ENCODE measurements around the gene WNK1.
"Not testable (repeated sequence)": the region's sequence is repeated elsewhere in the genome, so short reads cannot be mapped to it uniquely, and the experiment has no call there.

Gene WNK1

DNA sequence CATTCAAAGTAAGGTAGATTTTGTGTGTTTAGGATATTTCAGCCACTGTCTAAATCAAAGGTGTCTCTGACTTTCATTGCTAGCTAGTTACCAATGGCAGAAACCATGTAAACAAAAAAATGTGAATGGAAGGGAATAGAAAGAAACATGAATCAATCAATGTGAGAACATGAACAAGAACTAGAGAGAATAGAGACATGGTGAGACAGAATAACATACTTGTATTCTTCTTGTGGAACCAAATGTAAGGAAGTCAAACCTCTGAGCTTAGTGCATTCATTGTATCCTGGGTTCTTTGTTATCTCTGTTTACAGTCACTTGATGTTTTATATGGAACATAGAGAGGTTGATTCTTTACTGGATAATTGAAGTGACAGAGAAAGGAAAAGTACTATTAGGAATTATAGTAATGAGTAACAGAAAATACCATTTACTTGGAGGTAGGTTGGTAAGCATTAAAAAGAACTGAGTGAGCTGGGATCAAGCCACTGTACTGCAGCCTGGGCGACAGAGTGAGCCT is 2.6 kb upstream of the WNK1 start:
- DNase-seq, result no peak

DNA sequence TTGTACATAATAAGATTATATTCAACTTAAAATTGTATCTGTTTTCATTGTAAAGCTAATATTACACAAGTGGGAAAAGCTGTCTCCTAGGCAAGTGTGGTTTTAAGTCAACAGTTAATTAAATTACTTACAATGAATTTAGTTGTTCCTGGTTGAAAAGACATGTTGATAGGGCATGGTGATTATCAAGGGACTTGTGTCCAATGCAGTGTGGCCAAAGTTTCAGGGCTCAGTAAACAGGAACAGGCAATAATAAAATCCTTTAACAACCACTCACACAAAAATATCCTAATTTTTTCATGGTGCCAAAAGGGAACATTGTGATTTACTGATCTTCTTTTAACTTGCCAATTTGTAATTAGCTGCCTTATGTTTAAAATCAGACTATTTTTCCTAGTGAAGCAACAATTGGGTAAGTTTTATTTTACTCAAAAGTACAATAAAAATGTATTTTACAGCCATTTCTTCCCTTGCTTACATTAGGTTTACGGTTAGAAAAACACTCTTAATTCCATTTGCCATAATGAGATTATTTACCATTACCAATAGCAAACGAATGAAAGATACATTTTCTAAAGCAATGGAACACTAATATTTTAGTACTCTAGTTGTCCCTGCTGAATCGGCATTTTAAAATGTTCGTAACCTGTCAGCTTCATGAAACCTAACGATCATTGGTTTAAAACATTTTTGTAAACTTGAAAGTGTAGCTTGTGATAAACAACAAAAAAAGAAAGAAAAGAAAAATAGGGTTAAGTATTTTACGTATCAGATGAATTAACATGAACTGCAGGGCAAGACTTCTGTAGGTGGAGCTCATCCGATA is 1.8 kb upstream of the WNK1 start:
- no peak for DNase-seq

DNA sequence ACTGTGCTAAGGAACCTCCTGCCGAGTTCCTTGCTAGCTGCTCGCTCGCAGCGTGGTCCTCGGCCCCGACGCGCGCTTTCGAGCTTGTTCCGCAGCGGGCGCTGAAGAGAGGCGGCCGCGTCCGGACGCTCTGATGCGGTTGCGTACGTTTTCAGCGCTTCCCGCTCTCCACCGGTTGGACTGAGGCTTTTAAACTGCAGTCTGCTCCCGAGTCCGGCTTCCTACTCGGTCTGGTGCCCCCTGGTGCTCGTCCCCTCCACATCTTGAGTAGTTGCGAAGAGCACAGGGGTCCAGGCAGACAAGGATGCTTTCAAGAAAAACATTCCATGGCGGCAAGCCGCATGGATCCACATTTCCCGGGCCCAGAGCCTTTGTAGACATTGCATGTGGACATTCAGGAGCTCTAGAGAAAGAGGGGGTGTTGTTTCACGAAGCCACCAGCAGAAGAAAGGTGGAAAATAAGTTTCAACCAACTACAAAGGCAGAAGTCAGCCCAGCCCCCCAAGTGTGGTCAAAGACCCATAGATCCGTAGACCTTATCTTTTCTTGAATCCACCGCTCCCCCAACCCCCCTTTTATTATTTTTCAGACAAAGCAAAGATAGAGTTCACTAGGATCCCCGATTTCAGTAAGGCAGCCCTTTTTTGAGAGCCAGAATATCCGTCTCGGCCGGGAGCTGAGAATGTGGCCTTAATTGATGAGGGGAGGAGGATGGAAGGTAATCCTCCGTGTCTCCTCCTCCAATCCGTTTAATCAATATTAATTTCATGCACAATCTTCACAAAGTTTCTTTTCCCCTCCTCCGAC is 984 bp upstream of the WNK1 start:
- DNase-seq, result peak; percentile 82

DNA sequence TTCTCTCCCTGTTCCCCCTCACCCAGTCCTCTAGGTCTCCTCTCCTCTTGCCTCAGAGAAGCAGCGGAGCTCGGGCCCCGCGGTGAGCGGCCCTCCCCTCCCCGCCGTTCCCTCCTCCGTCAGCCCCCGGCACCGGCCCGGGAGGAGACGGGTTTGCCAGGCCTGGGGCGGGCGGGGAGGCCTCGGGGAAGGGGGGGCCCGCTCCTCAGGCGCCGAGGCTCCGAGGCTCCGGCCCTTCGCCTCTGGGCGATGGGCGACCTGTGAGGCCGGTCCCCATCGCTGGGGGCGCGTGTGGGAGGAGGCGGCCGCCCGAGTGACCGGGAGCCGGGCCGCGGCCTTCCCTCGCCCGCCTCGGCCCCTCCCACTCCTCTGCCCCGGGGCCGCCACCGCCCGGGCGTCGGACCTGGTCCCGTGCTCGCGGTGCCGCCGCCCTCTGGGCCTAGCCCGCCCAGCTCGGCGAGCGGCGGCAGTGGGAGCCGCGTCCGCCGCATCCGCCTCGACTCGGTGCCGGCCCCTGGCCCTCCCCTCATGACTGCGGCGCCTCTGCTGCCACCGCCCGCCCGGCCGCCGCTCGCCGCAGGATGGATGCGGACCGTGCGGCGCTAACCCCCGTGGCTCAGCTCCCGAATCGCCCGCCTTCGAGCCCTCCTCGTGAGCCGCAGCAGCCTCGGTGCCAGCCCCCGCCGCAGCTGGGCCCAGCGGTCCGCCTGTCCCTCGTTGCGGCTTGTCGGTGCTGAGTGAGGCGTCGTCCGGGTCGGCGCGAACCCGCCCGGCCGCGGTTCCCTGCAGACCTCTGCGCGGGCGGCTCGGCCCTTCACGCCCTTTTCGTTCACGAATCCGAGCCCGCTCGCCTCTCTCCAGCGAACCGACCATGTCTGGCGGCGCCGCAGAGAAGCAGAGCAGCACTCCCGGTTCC is 574 bp downstream of the WNK1 start:
- peak; percentile 39 for DNase-seq

DNA sequence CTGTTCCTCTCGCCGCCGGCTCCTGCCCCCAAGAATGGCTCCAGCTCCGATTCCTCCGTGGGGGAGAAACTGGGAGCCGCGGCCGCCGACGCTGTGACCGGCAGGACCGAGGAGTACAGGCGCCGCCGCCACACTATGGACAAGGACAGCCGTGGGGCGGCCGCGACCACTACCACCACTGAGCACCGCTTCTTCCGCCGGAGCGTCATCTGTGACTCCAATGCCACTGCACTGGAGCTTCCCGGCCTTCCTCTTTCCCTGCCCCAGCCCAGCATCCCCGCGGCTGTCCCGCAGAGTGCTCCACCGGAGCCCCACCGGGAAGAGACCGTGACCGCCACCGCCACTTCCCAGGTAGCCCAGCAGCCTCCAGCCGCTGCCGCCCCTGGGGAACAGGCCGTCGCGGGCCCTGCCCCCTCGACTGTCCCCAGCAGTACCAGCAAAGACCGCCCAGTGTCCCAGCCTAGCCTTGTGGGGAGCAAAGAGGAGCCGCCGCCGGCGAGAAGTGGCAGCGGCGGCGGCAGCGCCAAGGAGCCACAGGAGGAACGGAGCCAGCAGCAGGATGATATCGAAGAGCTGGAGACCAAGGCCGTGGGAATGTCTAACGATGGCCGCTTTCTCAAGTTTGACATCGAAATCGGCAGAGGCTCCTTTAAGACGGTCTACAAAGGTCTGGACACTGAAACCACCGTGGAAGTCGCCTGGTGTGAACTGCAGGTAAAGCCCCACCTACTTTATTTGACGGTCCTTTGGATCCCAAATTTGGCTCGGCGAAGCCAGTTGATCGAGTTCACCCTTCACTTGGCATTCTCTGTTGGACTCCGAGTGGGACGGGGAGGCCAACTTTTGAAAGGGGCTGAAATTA is 1.5 kb downstream of the WNK1 start:
- DNase-seq, result peak; percentile 61

DNA sequence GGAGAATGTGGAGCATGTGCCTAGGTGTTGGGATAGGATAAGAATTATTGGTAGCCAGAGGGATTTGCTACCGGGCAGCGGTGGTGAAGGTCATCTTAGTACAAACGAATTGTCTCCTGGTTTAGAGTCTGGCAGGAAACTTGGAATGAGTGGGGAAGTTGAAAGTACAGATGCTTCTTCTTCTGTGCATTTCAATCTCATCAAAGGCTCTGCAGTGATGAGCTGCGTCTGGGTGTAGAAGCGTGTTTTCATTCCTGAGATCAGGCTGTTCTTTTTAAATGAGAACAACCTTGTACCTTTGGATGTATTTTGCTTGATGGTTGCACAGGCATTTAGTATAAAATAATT is 2.1 kb downstream of the WNK1 start:
- DNase-seq, result no peak

DNA sequence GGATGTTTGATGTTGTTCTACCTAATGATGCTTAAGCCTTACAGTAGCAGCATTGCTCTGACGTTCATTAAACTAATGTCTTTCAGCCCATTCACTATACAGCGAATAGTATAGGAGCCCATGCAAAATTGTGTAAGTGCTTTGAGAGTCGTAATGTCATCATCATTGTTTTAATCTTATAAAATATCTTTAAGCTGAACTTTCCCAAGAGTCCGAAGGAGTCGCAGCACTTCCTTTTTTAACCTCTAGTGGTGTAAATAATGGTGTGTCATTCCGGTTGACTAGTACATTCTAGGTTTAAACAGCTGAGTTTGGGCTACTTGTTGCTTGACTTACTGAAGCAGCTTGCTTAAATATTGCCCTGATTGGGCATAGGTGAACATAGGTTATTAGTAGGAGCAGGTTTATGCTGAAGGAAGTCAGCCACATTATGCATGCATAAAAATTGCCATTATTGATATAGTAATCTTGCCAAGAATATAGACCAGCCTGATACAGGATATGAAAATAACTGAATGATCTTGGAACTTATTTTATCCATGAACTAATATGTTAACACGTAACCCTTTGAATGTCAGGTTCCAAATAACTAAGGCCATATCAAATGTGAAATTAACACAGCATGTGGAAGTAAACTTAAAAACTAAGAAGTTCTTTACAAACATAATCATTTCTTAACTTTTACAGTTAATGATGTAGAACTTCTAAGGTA is 2.6 kb downstream of the WNK1 start:
- DNase-seq, result no peak

DNA sequence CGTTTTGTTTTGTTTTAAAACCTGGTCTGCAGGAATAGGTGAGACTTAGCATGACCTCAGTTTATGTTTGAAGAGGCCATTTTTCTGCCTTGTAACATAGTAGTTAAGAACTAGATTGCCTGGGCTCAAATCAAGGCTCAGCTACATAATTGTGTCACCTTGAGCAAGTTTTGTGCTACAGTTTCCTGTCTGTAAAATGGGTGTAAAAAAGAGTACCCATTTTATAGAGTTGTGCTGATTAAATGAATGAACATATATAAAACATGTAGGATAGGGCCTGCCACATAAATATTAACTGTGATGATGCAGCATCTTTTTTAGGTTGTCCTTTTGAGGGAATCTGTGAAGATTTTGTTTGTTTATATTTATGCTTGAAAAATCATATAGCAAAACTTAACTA is 7.2 kb downstream of the WNK1 start:
- DNase-seq, result no peak

DNA sequence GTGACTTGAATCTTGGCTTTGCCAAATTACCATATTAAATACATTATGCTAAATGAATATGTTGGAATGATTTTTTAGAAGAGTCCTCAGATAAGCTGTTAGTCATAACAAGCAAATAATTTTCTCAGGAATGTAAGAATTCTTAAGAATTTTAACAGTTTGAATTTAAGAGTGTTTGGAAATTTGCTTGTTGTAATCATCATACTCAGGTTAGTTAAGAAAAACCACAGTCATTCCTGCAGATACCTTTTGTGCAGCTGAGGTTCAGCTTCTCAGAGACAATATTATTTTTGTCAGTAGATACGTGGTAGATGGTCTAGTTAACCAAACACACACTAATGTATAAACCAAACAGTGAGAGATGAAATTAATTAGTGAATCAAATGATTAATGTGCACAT is 8.9 kb downstream of the WNK1 start:
- no peak for DNase-seq

DNA sequence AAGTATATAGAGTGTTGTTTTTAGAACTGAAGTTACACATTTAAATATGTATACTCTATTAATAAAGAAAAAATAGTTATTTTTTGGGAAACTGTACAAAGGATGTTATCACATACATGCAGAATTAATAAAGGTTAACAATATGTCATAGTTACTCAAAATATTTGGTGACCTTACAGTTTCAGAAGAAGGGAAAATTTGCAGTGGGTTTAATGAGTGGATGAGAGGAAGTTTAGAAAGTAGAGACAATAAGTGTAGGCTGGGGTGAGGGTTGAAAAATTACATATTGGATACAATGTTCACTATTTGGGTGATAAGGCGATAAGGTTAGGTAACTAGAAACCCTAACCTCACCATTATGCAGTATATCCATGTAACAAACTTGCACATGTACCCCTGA is 13.5 kb downstream of the WNK1 start:
- DNase-seq, result no peak

DNA sequence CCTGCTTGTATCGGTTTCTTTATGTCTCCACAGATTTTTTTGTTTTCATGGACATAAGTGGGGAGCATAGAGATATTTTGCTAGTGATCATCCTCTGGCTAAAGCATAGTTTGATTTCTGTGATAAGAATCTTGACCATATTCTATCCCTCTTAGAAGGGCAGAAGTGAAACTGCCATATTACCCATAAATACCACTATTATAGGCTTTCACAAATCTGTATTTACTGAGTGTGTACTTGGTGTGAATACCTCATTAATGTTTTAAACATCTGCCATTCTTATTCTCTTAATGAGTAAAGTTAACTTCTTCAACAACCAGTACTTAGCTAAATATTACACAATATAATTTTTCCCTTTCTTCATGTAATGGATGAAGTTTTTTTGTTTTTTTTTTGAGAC is 16.1 kb downstream of the WNK1 start:
- no peak for DNase-seq

DNA sequence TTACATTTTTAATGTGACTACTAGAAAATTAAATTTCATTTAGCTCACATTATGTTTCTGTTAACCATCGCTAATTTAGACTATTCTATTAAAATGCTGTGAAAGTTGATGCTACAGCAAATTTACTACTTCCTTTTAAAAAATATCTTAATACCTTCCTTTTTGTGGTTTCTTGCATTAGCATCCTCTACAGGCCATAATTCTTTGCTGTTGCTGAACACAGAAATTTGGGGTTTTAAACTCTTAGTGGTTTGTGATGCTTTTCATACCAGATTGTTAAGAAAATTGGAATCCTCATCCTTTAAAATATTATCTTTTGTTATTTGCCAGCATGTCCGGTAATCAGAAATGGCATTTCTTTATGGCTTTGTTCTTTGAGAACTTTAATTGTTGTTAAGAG is 18.1 kb downstream of the WNK1 start:
- DNase-seq, result no peak

DNA sequence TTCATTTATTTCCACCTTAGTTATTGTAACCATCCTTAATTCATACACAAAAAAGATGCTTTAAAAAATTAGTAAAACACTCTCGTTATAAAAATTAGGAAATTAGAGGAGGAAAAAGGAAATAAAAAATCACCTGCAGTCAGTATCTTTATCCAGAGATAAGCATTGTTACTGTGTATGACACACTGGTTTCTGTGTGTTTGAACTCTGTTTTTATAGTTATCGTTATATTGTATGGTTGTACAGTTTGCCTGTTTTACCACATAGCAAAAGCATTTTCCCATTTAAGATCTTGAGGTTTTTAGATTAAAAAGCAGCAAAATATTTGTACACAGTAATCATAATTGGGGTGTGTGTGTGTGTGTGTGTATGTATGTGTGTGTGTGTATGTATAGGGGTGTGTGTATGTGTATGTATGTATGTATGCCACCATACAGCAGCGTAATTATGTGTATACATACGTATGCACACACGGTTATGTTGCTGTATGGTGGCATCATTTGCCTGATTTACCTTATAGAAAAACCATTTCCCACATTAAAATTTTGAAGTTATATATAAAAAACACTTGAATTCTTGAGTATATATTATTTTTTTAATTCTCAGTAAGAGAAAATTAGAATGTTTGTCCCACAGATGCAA is 19.8 kb downstream of the WNK1 start:
- no peak for DNase-seq

DNA sequence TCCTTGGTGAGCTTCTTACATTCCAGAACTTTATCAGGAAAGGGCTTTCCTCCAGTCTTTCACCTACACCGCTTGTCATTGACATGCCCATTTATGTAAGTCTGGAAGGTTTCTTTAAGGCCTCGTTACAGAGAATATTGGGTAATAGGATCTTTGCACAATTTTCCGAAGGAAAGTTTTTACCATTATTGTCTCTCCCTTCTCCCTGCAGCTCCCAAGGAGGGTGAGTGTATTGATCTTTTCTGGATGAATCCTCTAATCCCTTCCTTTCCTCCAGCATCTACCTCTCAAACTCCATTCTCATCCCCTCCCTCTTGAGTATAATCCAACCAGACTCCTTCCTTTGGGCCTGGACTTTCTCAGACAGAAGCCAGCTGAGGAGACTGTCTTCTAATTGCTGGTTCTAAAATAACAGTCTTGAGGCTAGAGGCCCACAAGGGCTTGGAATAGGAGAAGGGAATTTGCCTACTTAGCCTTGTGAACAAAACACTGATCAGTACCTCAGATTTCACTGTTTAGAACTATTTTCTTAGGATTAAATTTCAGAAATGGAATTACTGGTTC is 21.8 kb downstream of the WNK1 start:
- DNase-seq, result no peak

DNA sequence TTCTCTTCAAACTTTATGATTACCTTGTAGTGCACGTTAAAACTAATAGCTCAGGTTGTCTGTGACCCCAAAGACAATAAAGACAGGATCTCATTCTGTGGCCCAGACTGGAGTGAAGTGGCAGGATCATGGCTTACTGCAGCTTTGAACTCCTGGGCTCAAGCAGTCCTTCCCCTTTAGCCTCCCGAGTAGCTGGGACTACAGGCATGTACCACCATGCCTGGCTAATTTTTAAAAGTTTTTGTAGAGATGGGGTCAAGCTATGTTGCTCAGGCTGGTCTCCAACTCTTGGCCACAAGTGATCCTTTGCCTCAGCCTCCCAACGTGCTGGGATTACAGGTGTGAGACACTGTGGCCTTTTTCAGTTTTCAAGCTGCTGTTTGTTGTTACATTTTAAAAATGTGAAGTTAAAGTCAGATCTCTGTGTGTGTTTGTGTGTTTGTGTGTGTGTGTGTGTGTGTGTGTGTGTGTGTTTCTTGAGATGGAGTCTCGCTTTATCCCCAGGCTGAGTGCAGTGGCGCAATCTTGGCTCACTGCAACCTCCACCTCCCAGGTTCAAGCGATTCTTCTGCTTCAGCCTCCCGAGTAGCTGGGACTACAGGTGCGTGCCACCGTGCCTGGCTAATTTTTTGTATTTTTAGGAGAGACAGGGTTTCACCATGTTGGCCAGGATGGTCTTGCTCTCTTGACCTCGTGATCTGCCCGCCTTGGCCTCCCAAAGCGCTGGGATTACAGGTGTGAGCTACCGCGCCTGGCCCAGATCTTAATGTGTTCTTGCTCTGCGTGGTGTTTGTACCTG is 23.8 kb downstream of the WNK1 start:
- not testable (repeated sequence) for DNase-seq

DNA sequence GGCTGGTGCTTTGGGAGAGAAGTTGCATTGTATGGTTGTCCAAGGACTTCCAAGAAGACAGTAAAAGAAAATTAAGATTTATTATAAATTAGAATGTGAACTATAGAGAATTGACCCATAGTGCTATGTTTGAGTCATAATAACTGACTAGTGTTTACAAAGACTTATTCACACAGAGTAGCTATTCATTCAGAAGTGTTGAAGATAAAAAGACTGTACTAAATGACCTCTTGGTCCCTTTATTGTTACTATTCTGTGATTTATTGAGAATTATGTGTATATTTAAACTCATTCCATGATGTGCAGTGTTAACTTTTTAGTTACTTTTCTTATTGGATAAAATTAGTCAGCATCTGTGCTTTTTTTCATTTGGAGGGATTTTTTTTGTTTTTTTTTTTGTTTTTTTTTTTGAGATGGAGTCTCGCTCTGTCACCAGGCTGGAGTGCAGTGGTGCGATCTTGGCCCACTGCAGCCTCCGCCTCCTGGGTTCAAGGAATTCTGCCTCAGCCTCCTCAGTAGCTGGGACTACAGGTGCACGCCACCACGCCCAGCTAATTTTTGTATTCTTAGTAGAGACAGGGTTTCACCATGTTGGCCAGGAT is 24.5 kb downstream of the WNK1 start:
- DNase-seq, result not testable (repeated sequence)

DNA sequence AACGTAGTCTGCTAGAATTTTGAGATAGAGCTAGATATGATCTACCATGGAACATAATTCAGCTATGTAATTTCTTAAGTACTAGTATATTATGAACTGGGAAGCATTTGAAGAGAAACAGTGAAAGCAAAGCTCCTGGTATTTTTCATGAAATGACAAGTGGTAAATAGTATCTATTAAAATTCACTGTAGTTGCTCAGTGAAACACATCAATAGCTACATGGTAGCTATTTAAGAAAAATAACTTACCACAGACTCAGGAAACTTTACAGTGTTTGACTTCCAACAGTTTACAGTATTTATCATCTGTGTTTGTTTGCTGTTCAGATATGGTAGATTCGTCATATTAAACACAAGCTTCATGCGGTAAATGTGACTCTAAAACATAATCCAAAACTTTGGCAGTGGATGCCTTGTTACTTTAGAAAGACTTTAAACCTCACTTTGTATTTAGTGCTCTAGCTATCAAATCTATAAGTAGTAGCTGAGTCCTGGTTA is 25.2 kb downstream of the WNK1 start:
- no peak for DNase-seq

DNA sequence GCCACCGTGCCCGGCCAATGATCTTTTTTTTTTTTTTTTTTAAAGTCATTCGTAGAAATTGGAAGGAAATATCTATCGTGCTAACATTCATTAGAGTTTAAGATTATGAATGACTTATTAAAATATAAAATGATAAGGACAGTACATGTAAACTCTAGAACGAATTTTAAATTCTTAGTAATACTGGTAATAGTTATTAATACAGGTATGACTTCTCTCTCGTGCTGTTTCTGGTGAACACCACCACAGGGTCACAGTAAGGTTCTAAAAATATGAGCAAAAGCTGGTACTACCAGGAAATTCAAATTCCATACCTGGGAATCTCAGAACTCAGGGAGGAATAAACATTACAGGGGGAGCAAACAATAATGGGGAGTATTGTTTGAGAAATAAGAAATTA is 26.2 kb downstream of the WNK1 start:
- DNase-seq, result no peak
